HG02840 (cell line): Measurements from ENCODE around the gene GSAP.

Experiments
- ATAC-seq: cut with Tn5 transposase; IDR thresholded peaks from one replicate; pipeline ENCODE4 v1.9.1; 2021; ENCODE audit warnings: mild to moderate bottlenecking, moderate library complexity, moderate number of reproducible peaks; ENCODE audit not compliant: unreplicated experiment, low FRiP score

Gene GSAP

DNA sequence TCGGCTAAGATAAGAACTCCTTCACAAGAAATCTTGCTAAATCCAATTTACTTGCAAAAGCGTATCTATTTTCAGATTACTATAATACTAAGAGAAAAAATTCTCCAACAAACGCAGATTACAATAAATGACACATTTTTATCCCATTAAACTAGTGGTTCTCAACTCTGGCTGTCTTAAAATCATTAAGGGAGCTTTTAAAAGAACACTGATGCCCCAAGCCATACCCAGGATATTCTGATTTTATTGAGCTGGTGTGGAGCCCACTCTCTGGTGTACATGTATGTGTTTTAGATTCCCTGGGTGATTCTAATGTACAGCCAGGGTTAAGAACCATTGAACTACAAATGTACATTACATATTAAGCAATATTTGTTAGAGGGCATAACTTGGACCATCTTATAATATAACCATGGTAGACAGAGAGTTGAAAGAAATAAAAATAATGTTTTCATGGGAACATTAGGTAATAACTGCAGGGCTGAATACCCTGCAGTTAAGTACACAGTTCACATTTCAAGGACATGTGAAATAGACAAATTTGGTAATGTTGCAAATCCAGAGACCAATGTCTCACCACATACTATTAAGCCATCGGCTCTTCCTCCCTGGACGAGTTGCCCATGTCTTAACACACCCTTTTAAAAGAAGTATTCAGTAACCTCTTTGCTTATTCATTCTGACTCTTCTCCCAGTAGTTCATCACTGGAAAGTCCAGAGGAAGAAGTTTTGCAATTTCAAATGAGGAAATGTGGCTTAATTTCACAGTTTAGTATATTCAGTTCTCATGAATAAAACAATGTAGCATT lies 6.2 kb downstream of the GSAP start:
- no peak for ATAC-seq

DNA sequence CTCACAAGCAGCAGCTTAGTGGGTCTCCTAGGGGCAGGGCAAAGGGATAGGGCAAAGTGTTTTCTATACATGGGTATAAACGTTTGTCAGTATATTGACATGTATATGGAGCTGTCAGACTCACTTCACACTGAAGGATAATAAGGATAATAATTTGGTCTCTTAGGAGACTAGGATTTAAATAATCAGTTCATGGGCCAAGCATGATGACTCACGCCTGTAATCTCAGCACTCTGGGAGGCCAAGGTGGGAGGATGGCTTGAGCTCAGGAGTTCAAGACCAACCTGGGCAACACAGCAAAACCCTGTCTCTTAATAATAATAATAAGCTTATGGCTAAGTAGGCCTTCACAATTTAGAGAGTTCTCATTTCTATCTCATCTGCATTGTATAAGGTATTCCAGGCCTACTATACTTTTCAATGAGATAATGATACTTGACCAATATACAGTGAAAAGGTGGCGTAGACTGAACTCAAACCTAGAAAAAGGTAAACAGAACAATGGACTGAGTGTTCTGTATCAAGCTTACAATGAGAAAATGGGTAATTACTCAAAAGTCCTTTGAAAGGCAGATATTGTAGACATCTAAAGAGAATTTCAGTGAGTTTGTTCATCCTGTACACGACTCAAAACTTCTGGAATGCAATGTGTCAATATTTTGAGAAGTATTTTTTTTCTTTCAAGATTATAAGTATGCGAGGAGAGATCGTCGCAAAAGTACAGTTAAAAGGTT lies 7.0 kb downstream of the GSAP start:
- ATAC-seq: no peak

DNA sequence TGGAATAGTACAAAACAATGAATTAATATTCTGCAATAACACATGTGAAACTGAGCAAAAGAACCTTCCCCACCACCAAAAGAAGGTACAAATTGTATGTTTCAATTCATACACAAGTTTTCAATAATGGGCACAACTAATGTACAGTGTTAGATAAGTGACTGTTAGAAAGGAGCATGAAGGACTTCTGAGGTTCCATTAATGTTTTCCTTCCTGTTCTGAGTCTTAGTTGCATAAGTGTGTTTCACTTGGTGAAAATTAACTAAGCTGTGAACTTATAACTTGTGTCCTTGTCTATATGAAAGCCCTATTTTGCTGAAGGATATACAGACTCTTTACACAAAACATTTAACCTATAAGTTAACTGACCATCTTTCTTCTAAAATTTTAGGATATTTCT lies 8.2 kb downstream of the GSAP start:
- ATAC-seq: no peak

DNA sequence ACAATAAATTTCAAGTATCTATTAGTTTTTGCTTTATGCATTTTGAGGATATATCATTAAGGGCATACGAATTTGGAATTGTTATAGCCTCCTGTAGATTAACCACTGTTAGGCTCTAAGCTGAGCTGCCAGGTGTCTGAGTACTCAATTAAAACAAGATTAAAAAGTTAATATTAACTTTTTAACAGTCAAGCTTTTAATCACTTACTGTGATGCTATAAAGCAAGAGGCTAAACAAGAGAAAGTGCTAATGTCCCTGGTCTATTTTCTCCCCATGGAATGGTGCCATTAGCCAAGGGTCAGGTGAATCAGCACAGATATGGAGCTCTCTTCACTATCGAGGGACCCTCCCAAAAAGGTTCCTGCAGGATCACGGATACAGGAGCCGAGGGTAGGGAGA lies 9.7 kb downstream of the GSAP start:
- ATAC-seq: no peak

DNA sequence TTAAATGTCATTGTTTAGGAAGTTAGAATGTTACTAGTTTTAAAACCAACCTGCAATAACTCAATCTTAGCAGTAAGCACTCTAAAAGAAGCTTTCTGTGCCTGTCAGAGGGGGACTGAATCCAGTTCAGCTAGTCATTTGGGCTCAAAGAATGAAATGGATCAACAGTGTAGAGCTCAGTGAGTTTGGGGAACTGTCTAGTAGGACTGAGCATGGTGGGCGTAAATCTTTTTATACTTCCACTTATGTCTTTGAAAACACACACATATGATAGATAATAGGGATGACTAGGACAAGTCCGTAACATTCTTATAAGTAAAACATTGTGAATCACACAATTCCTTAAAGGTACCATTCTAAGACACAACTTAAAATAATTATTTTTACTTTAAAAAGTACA lies 11.5 kb downstream of the GSAP start:
- no peak for ATAC-seq

DNA sequence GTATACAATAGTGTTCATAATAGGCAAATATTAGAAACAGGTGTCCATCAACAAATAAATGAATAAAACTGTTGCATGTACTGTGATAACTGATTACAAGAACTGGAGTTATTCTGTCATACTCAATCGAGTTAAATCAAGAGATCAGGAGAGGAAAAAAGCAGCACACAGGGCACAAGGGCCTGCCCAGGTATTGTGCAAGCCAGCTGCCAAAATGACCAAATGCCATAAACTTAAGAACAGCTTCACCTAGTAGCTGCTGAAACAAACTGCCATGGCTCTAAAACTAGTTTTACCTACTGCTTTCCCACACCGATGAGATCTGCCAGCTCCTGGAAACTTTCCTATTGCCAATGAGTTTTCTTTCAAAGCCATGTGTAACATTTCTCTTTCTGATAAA lies 12.2 kb downstream of the GSAP start:
- no peak for ATAC-seq

DNA sequence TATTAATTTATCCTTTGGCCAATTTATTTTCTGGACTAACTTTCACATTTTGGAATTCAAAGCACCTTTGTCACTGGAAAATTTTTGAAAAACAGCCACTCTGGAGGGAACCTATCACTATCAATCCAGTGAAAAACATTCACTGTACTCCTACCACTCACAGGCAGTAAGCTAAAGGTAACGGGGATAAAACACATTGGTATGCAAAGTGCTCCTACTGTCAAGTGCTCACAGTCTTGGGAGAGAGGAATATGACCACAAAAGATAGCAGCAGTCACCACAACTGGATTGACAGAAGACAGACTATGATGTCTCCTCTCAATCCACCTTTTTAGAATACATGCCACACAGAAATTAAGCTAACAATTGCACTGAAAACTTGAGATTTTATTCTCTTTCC lies 13.3 kb downstream of the GSAP start:
- no peak for ATAC-seq

DNA sequence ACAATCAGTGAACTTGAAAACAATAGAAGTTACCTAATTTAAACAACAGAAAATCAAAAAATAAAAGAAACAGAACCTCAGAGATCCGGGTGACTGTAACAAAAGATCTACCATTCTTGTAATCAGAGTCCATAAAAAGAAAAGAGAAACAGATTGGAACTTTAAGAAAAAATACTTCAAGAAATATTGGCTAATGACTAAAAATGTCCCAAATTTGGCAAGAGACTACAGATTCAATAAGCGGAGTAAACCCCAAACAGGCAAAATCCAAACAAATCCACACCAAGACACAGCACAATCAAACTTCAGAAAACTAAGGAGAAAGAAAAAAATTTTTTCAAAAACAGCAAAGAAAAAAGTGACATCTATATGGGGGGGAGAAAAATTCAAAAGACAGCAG lies 15.1 kb downstream of the GSAP start:
- ATAC-seq: no peak

DNA sequence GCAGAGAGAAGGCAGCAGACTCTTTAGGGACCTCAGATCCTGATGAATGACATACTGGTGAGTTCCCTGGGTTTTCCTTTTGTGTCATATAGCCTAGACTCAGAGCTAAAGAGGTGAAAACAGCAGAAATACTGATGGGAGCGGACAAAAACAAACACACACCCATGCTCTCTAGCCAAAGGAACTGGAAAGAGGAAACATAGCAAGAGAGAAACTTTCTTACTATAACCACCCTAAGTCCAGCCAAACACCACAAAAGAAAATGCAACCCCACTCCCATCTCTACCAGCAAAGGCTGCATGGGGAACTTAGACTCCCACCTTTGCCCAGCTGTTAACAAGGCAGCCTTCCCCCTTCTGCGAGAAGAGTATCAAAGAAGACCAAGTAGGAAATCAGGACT lies 16.3 kb downstream of the GSAP start:
- no peak for ATAC-seq

DNA sequence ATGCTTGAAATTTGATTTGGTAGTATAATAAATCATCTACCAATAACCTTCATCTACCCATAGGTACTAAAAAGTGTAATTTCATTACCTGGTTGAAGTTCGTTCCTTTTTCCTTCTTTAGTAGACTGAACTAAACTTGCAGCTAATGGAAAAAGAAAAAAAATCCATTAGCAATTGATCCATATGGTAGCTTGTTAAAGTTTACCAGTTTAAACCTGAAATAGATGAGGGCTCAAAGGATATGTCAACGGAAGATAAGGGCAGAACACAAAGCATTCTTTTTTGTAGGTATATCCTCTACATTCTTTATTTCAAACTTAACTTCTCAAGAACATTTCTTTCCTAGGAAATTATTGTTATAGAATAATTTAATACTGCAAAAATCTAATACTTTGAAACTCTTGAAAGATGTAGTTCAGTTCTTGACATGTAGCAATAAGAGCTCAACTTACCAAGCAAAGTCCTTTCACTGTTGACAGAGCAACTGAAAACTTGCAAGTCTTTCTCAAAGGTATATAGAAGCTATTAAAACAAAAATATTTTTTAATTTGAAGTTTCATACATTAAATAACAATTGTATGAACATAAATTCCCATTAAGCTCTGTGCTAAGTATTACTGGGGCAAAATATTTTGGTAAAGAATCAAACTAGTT lies 19.1 kb downstream of the GSAP start:
- ATAC-seq: no peak

DNA sequence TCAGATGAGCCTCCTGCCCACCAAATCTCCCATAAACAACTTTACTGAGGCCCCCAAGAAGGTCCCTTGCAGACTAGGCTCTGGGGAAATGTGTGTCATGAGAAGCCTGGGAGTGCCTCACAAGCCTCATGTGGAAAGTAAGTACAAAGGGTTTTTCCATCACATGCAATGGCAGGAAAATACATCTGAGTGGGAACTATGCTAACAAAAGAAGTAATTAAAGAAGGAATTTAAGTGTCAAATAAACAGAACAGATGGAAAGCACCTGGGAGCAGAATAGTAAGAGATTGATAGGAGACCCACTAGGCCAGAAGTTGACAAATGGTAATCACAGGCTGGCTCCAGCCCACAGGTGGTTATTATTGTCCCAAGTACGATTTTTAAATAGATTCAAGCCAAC lies 20.5 kb downstream of the GSAP start:
- no peak for ATAC-seq

DNA sequence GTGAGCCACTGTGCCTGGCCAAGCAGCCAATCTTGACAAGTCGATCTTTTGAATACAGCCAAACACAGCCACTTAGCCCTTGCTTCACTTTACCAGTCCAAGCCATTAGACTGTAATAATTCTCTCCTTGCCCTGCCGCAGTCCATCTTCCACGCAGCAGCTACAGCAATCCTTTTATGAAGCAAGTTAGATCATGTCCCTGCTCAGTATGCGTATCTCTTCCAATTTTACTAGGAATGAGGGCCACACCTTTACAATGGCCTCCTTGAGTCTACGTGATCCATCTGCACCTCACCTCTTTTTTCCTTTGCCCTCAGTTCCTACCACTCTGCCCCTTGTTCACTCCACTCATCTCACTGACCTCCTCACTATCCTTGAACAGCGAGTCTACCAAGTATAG lies 22.2 kb downstream of the GSAP start:
- ATAC-seq: no peak

DNA sequence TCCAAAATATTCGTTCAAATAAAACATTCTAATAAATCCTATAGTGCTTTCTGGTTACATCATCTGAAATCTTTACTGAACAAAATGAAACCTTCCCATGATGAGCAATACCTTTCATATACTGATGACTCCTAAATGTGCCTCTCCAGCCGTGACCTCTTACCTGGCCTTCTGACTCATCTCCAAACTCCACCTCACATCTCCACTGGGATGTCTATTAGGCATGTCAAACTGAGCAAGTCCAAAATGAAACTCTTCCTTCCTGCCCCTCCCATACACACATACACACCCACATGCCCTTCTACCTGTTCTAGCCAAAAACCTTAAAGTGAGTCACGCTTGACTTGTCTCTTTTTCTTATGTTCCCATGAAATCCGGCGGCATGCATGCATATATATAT lies 22.9 kb downstream of the GSAP start:
- ATAC-seq: peak; percentile 77

DNA sequence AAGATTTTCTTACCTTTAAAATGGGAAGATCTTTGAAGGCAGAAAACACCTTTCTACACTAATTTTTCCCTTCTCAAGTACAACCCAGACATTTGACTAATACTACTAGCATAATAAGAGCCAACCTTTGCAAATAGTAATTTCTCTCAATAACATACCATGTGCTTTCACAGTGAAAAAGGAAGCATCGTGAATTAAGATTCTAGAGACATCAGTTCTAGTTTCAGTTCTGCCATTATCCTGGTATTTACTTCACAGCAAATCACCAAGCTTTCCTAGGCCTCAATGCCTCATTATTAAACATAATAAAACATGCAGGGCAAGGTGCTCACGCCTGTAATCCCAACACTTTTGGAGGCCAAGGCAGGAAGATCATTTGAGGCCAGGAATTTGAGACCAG lies 24.9 kb downstream of the GSAP start:
- ATAC-seq: no peak

DNA sequence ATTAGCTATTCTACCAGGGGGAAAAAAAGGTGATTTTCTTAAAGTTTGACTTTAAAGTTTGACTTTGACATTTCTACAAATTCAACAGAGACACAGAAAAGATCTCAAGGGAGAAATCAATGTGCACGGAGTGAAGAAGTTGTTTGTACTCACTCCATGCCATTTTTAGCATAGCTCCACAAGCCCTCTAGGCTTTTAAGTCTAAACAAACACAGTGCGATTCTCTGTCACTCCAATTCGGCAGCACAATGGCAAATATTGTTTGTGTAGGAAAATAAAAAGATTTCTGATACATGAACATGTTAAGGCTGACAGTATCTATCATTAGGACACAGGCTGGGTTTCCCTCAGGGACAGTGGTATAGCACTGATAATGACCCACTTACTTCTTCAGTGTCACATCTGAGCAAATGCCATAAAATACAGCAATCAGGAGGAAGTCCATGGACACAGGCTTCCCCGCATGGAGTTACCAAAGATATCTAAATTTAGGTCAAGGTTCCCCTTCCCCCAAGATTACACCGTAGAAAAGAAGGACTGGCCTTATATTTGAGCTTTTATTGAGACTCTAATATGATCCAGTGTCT lies 28.0 kb downstream of the GSAP start:
- ATAC-seq: no peak

DNA sequence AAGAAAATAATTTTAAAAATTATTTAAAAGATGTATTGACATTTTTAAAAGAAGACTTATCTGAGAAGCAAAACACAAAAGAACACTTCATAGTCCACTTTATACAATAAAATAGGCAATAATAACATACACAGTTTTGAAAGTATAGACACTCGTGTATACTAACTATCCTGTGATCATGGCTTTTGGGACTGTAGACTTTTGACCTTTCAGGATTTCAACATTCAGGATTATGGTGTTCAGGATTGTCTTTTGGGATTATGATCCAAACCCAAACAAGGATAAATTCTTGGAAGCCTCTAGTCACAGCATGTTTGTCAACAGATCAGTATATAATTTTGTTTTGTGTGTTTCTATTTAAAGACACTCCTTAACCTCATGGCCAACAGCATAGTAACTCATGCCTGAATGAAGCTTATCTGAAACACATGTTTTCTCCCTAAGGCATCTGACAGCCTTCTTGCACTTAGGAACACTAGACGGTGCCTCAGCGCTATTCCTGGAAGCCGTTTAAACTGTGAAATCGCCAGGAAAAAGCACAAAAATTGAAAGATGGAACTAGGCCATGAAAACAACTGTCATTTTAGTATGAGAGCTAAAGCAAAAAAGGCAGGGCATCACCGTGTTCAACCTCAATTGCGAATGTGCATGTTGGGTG lies 29.9 kb downstream of the GSAP start:
- ATAC-seq: no peak

DNA sequence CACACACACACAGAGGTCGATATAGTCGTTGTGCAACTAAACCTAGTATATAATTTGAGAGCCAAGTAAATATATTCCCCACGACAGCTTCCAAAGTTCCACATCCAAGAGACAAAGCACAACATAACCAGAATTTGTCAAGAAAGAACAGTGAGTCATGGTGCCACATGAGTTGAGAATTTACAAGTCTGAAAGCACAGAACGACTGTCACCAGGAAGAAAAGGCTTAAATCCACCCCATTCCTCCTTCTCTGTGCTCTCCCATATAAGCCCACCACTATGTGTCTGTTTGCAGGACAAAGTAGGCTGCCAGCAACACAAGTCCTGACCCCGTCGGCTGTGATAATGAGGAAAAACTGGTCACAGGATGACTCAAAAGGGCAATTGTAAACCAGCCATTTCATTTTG lies 32.8 kb downstream of the GSAP start:
- no peak for ATAC-seq

DNA sequence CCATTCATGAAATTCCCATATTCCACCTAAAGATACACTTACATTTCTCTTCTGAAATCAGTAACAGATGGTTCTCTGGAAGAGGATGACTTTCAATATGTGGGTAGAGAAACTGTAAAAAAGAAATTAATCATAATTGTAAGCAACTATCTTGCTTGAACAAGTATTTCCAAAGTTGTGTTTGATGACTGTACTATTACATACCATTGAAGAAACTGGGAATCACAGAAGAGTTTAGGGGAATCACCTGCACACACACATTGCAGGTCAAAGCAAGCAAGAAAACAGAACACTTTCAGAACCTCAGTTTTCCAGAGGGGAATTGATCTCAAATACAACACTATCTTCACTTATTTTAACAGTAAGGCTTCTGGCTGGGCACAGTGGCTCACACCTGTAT lies 33.6 kb downstream of the GSAP start:
- ATAC-seq: no peak

DNA sequence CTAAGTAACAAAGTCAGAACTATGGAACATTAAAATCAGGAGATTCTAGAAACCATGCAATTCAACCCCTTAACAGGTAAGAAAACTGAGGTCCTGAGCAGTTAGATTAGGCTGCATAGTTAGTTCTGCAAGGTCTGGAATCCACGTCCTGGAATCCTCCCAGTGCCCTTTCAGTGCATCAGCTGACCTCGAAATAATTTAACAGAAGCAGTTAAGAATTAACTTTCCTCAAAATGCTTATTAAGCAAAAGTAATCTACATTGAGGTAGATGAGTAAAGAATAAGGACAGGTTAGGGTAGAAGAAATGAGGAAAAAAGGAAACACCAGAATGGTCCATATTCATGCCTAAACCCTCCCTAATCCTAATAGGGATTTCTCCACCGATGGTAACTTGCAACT lies 37.6 kb downstream of the GSAP start:
- ATAC-seq: no peak

DNA sequence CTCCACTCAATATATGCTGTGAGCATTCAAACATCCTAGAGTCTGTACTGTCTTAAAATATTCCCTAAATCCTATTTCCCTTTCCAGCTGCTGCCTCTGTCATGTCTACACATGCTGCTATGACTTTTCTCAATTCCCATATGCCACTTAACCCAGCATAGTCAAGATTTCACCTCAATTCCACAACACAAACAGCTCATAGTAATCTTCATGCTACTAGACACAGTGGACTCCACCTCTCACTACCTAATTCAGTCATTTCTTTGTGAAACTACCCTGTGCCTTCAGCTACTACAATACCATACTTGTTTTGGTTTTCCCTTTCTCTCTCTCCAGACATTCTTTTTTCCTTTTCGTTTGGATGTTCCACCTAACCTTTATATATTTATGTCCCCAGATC lies 45.5 kb downstream of the GSAP start:
- no peak for ATAC-seq

DNA sequence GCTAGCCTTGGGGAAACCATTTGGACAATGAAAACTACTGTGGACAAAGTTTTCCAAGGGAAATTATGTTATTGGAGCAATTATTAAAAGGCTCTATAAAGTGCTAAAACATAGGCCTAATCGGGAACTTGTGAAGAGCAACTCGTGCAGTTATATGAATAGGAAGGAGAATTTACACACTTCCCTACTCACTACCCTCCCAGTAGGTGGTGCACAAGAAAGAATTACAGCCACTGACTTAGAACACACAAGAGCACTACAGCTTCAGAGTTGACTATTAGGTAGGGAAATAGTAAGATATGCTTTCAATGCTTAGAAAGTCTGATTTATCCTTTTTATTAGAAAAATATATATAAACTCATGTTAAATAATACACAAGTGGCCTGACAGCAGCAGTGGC lies 47.2 kb downstream of the GSAP start:
- ATAC-seq: no peak
